ENCODE results near the gene NPTX1.

The NPTX1 gene

DNA sequence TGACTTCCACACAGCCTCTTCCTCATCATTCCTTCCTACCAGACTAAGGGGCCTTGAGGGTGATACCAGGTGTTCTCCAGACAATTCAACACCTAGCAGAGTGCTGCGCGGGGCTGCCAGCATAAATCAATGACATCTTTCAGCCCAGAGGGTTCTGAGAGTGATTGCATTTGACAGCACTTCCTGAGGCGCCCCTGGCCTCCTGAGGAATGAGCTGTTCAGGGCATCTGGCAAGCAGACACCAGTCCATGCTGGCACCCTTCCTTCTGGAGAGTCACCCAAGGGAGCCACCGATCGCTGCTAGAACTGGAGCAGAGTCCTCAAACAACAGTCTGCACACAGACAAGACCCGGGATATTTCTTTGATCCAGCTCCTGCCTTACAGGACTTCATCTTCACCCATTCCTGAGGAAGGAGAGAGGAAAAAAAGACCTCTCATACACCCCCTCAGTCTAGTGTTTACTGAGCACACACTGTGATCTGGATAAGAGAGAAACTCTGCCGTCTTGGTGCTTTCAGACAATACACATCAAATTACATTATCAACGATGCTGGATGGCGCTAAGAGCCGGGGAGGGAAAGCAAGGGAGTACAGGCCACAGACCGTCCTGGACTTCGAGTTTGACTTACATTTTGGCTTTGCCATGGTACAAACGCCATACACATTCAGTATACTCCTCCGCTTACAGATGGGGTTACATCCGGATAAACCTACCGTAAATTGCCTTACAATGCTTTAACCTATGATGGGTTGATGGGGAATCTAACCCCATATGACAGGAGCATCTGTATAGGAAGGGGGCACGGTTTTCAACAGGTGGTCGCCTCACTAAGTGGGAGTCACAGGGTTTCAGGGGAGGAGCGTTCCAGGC lies 23.0 kb downstream of the NPTX1 start:
- DNase-seq (ENCODE audit: low read depth): no peak
- TF ChIP-seq, protein P1, sequence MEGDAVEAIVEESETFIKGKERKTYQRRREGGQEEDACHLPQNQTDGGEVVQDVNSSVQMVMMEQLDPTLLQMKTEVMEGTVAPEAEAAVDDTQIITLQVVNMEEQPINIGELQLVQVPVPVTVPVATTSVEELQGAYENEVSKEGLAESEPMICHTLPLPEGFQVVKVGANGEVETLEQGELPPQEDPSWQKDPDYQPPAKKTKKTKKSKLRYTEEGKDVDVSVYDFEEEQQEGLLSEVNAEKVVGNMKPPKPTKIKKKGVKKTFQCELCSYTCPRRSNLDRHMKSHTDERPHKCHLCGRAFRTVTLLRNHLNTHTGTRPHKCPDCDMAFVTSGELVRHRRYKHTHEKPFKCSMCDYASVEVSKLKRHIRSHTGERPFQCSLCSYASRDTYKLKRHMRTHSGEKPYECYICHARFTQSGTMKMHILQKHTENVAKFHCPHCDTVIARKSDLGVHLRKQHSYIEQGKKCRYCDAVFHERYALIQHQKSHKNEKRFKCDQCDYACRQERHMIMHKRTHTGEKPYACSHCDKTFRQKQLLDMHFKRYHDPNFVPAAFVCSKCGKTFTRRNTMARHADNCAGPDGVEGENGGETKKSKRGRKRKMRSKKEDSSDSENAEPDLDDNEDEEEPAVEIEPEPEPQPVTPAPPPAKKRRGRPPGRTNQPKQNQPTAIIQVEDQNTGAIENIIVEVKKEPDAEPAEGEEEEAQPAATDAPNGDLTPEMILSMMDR (IDR thresholded peaks at IDR 0.05; ENCODE audit: low read depth, low read length, missing control alignments): no peak
- in situ Hi-C loops (cut with HindIII; ENCODE audit: low sequenced_read_pairs): no loop called here
- peak overlapping the region; percentile 71 for H3K4me3 ChIP-seq (ENCODE audit: low read depth, low read length)

DNA sequence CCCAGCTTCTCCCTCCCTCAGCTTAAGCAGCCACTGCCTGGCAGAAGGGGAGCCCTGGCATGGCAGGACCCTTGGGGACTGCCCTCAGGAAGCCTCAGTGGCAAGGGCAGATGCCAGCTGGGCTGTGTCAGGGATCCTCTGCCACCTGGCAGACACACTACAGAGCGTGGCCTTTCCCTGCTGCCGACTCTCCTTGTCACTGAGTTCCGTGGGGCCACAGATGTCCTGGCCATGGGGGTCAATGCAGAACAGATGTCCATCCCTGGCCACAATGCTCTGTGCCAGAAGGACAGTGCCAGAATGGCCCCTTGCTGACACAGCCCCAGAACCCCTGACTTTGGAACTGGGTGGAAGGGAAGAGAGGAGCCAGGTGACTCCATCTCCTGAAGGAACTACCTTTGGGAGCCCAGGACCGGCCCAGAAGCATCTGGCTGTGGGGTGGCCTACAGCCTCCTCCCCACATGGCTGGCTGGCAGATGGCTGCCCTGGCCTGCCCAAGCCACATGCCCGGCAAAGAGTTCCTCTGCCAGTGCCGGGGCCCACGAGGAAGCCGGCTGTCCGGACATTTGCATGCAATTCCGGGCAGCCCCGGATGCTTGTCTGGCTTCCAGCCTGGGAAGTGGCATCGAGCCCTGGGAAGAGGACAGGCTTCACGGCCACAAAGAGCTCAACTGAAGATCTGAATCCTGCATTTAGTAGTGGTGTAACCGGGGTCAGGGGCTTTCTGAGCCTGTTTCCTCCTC lies 24.1 kb downstream of the NPTX1 start:
- in situ Hi-C loops (cut with HindIII; ENCODE audit: low sequenced_read_pairs): no loop called here
- H3K4me3 ChIP-seq (ENCODE audit: low read depth, low read length): no peak overlapping the region
- TF ChIP-seq, protein P1 (IDR thresholded peaks at IDR 0.05; ENCODE audit: low read depth, low read length, missing control alignments): no peak
- DNase-seq (ENCODE audit: low read depth): no peak

DNA sequence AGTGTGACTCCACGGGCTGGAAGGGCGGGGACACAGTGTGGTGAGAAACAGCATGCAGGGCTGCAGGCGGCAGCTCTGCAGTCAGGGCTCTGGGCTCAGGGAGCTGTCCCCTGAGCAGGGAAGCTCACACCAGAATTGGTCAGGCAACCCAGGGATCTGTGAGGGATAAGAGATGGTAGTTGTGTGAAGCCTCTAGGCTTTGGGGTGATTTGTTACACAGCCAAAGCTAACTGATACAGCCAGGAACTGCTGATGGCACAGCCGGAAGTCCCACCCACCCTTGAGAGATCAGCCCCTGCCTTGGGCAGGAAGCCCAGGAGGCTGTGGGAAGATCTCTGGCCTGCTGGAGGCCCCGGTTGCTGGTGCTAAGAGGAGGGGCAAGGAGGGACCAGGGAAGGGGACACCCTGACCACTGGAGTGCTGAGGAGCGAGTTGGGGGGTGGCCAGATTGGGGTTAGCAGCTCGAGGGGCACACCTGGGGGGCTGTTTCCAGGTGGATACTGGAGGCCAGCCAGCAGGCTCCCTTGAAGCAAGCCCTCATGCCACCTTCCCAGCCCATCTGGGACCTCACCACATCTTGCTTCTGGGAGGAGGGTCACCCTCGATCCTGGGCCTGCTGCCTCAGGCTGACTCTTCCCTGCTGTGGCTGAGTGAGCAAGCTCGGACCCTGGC lies 25.2 kb downstream of the NPTX1 start:
- no peak for DNase-seq (ENCODE audit: low read depth)
- in situ Hi-C loops (cut with HindIII; ENCODE audit: low sequenced_read_pairs): no loop called here
- TF ChIP-seq, protein P1 (IDR thresholded peaks at IDR 0.05; ENCODE audit: low read depth, low read length, missing control alignments): no peak
- H3K4me3 ChIP-seq (ENCODE audit: low read depth, low read length): no peak overlapping the region

DNA sequence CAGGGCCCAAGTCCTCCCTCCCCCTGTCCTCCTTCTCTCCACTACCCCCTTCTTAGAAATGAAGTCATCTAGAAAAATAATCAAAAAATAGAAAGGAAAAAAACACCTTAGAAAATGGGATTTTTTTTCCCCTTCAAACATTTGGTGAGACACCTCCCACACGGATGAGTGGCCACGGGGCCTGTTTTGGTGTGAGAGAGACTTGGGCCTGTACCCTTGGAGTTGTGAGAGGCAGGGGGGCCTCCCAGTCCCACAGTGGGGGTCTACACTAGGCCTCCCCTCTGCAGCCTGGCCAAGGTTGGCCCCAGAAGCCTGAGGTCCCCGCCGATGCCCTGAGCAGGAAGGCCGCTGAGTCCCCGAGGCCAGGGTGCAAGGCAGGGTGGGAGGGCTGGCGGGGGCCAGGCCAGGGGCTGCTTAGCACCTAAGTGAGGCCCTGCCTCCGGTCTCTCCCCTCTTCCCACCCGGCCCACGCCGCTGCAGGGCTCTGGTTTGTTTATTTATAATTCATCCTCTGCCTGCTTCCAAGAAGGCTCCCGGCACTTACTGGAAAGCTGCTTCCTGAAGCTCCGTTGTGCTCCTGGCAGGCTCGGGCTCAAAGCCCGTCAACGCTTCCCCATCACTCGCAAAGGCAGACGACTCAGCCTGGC lies 26.4 kb downstream of the NPTX1 start:
- no peak overlapping the region for H3K4me3 ChIP-seq (ENCODE audit: low read depth, low read length)
- no peak for DNase-seq (ENCODE audit: low read depth)
- TF ChIP-seq, protein P1 (IDR thresholded peaks at IDR 0.05; ENCODE audit: low read depth, low read length, missing control alignments): no peak
- in situ Hi-C loops (cut with HindIII; ENCODE audit: low sequenced_read_pairs): loop anchor here (25.0 kb wide), 2 partner anchors 512 to 637 kb away; no protein-coding TSS in a partner anchor

DNA sequence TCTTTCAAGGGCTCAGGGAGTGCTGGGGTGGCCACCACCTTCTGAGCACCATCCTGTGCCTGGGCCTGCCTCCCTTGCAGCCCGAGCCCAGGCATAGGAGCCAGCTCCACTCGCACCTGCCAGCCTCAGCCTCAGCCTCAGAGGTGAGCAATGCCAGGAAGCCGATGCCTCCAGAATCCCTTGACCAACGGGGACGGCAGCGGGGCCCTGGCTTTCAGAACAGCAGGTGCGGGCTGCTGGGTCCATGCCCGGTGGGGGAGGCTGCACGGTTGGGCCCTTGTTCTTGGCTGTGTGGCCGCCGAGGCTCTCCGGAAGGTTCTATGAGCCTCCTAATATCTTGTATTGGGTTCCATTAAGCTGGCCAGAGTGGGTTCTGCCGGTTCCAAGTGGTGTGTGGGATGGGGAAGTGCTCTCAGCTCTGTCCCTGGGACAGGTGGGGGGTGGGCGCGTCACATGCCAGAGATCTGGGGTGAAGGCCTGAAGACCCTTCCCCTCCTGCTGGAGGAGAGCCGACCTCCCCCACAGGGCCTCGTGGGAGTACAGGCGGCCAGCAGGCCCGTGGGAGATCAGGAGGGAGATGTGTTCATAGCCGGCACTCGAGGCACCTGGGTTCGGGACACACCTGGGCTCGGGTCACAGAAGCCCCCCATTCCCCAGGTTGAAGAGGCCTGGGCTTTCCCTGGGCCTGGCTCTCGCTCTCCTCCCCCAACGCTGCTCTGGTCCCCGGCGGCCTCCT lies 27.0 kb downstream of the NPTX1 start:
- no peak for DNase-seq (ENCODE audit: low read depth)
- in situ Hi-C loops (cut with HindIII; ENCODE audit: low sequenced_read_pairs): loop anchor here (25.0 kb wide), 2 partner anchors 513 to 638 kb away; no protein-coding TSS in a partner anchor
- TF ChIP-seq, protein P1 (IDR thresholded peaks at IDR 0.05; ENCODE audit: low read depth, low read length, missing control alignments): no peak
- no peak overlapping the region for H3K4me3 ChIP-seq (ENCODE audit: low read depth, low read length)

Measured in astrocyte of the cerebellum (primary cell).